SK-N-SH (cell line): ENCODE measurements around the gene SFI1. TPM values are rescaled to one million over a fixed set of nuclear protein-coding genes. Genes with fewer than 3 reads are reported as not detected.

ENCODE experiments used
- CTCF ChIA-PET: fragments of 300-600, 350-600 bp; formaldehyde crosslinking; extraction: SDS; loops from one replicate; lab custom pipeline; 2021; lab: Yijun Ruan, JAX
- POLR2A ChIA-PET: fragments of 350-600 bp; sonication (Branson Sonifier 250); formaldehyde crosslinking; extraction: SDS; loops from one replicate; lab custom pipeline; 2020; ENCODE audit warnings: antibody characterized with exemption, inconsistent platforms; lab: Yijun Ruan, JAX
- DNase-seq: peaks from one replicate; pipeline ENCODE4 v3.0.0; 2012
- H2AFZ ChIP-seq: fragments of 200-600 bp; sonication (generic); 2 replicates; pipeline ENCODE4 v1.8.1; 2016; ENCODE audit warnings: antibody characterized with exemption, mild to moderate bottlenecking, low read depth
- H3F3A ChIP-seq: fragments of 200-600 bp; sonication (generic); replicated peaks from 2 replicates; pipeline ENCODE3; 2016; ENCODE audit warnings: antibody characterized with exemption, mild to moderate bottlenecking; ENCODE audit not compliant: insufficient read depth
- H3K27ac ChIP-seq, 2 experiments: fragments of 200-500 bp in 1 of 2; fragments of 200-600 bp in 1 of 2; sonication (Bioruptor generic) in 1 of 2; sonication (generic), shearing (Covaris generic) in 1 of 2; 2 replicates each; pipeline versions ENCODE4 v1.5.1 to v1.6.1; 2014 to 2016; ENCODE audit warnings: low read depth in 2 of 2, inconsistent platforms in 1 of 2, low read length in 1 of 2, mild to moderate bottlenecking in 1 of 2, mixed read lengths in 1 of 2
- H3K27me3 ChIP-seq: fragments of 200-600 bp; sonication (generic), shearing (Covaris generic); 2 replicates; pipeline ENCODE4 v1.6.1; 2016; ENCODE audit warnings: mixed run types; ENCODE audit not compliant: insufficient read depth
- H3K36me3 ChIP-seq, 2 experiments: fragments of 200-500 bp in 1 of 2; fragments of 200-600 bp in 1 of 2; sonication (Bioruptor generic) in 1 of 2; sonication (generic) in 1 of 2; replicated peaks in 1 of 2; 2 replicates each; pipeline versions ENCODE3 to v1.5.1; 2014 to 2016; ENCODE audit warnings: low read length in 1 of 2, mild to moderate bottlenecking in 1 of 2; ENCODE audit not compliant: insufficient read depth in 2 of 2, control insufficient read depth in 1 of 2
- H3K4me1 ChIP-seq, 2 experiments: fragments of 200-500 bp in 1 of 2; fragments of 200-600 bp in 1 of 2; sonication (Bioruptor generic) in 1 of 2; sonication (generic), shearing (Covaris generic) in 1 of 2; 2 replicates each; pipeline versions ENCODE4 v1.5.1 to v1.6.1; 2014 to 2016; ENCODE audit warnings: low read depth in 1 of 2, low read length in 1 of 2, mixed run types in 1 of 2; ENCODE audit not compliant: insufficient read depth in 2 of 2, control insufficient read depth in 1 of 2
- H3K4me2 ChIP-seq: fragments of 200-600 bp; sonication (generic), shearing (Covaris generic); 2 replicates; pipeline ENCODE4 v1.6.1; 2017; ENCODE audit warnings: mixed run types
- H3K4me3 ChIP-seq, 2 experiments: fragments of 200-500 bp in 1 of 2; fragments of 200-600 bp in 1 of 2; sonication (Bioruptor generic) in 1 of 2; sonication (generic), shearing (Covaris generic) in 1 of 2; 2 replicates each; pipeline versions ENCODE4 v1.5.1 to v1.8.1; 2014 to 2016; ENCODE audit warnings: low read depth in 2 of 2, inconsistent platforms in 1 of 2, low read length in 1 of 2, mild to moderate bottlenecking in 1 of 2, mixed read lengths in 1 of 2, moderate library complexity in 1 of 2
- H3K79me2 ChIP-seq: fragments of 200-600 bp; sonication (generic); 2 replicates; pipeline ENCODE4 v1.8.1; 2017; ENCODE audit warnings: mild to moderate bottlenecking; ENCODE audit not compliant: insufficient read depth
- H3K9ac ChIP-seq: fragments of 200-600 bp; sonication (generic); 2 replicates; pipeline ENCODE4 v1.6.1; 2017; ENCODE audit warnings: mixed run types
- H3K9me2 ChIP-seq: fragments of 200-600 bp; sonication (generic); 2 replicates; pipeline ENCODE4 v1.6.1; 2017; ENCODE audit warnings: mixed run types
- H3K9me3 ChIP-seq: fragments of 200-600 bp; sonication (generic); 2 replicates; pipeline ENCODE4 v1.6.1; 2017; ENCODE audit warnings: mixed run types, mild to moderate bottlenecking, moderate library complexity
- H4K20me1 ChIP-seq: fragments of 200-600 bp; sonication (generic); 2 replicates; pipeline ENCODE4 v1.6.1; 2017; ENCODE audit warnings: mild to moderate bottlenecking, mixed run types; ENCODE audit not compliant: insufficient read depth
- CHD2 ChIP-seq: fragments of 150-350 bp; IDR thresholded peaks from 2 replicates; pipeline ENCODE4 v1.6.1; 2018; ENCODE audit warnings: low read length; ENCODE audit not compliant: partially characterized antibody
- EP300 ChIP-seq, 2 experiments: IDR thresholded peaks; 2 replicates each; pipeline versions ENCODE4 v1.4.0 to v1.6.1; 2012; ENCODE audit warnings: borderline replicate concordance in 1 of 2, low read depth in 1 of 2, low read length in 1 of 2
- EZH2phosphoT487 ChIP-seq: fragments of 200-600 bp; sonication (generic); IDR thresholded peaks from 2 replicates; pipeline ENCODE4 v1.6.1; 2017; ENCODE audit warnings: low read depth, mixed run types, mild to moderate bottlenecking, antibody characterized with exemption, moderate library complexity, borderline replicate concordance
- FOSL2 ChIP-seq: IDR thresholded peaks from 2 replicates; pipeline ENCODE4 v1.4.0; 2012; ENCODE audit warnings: low read depth, mild to moderate bottlenecking, moderate library complexity, borderline replicate concordance
- GABPA ChIP-seq: IDR thresholded peaks from 2 replicates; pipeline ENCODE4 v1.4.0; 2012; ENCODE audit warnings: low read depth, mild to moderate bottlenecking
- IRF3 ChIP-seq: fragments of 150-350 bp; IDR thresholded peaks from 2 replicates; pipeline ENCODE4 v1.6.1; 2016; ENCODE audit warnings: mild to moderate bottlenecking, low read depth, low read length
- JUND ChIP-seq: IDR thresholded peaks from 2 replicates; pipeline ENCODE4 v1.4.0; 2012
- MEF2A ChIP-seq: IDR thresholded peaks from 2 replicates; pipeline ENCODE4 v1.4.0; 2012; ENCODE audit warnings: low read depth, borderline replicate concordance
- MXI1 ChIP-seq: IDR thresholded peaks from 2 replicates; pipeline ENCODE4 v1.6.1; 2012; ENCODE audit warnings: mild to moderate bottlenecking, low read depth, low read length, improper control_type of control experiment
- NFIC ChIP-seq: IDR thresholded peaks from 2 replicates; pipeline ENCODE4 v1.4.0; 2012; ENCODE audit warnings: borderline replicate concordance
- NRF1 ChIP-seq: IDR thresholded peaks from 2 replicates; pipeline ENCODE4 v1.6.1; 2012; ENCODE audit warnings: low read depth, mild to moderate bottlenecking, low read length
- POLR2AphosphoS5 ChIP-seq: IDR thresholded peaks from 2 replicates; pipeline ENCODE4 v1.6.1; 2012; ENCODE audit warnings: low read depth, low read length
- RAD21 ChIP-seq: IDR thresholded peaks from 2 replicates; pipeline ENCODE4 v1.6.1; 2012; ENCODE audit warnings: mild to moderate bottlenecking, low read length
- RCOR1 ChIP-seq: fragments of 150-350 bp; IDR thresholded peaks from 2 replicates; pipeline ENCODE4 v1.6.1; 2017; ENCODE audit warnings: antibody characterized with exemption, low read length
- RXRA ChIP-seq: IDR thresholded peaks from 2 replicates; pipeline ENCODE4 v1.4.0; 2012; ENCODE audit warnings: low read depth, mild to moderate bottlenecking, borderline replicate concordance
- SIN3A ChIP-seq: IDR thresholded peaks from 2 replicates; pipeline ENCODE4 v1.6.1; 2012; ENCODE audit warnings: low read depth, mild to moderate bottlenecking, low read length, moderate library complexity, borderline replicate concordance
- WGBS: methylation state at CpG from one replicate; pipeline ENCODE4 v1.1.6; 2017; ENCODE audit warnings: low lambda C conversion rate; 5-methylcytosine and 5-hydroxymethylcytosine counted together
- polyA plus RNA-seq, 3 experiments: library from polyadenylated mRNA; depleted of rRNA; stranded (reverse); fragments of >200 nt; gene quantifications; 2 replicates each; pipeline ENCODE4 v1.2.3, GENCODE V29; 2012
- TF ChIP-seq, protein P1 (sequence below): IDR thresholded peaks from 2 replicates; pipeline ENCODE4 v1.4.0; 2012; ENCODE audit warnings: low read depth
- TF ChIP-seq, protein P2 (sequence below): IDR thresholded peaks from 2 replicates; pipeline ENCODE4; 2012
- TF ChIP-seq, protein P3 (sequence below): fragments of 200-600 bp; sonication (generic); IDR thresholded peaks from 2 replicates; pipeline ENCODE4 v1.6.1; 2017; ENCODE audit warnings: antibody characterized with exemption, mild to moderate bottlenecking, moderate library complexity

Gene SFI1
- polyA plus RNA-seq, 1 of the 3 experiments (the other 2 are of a cell fraction), result 24.7 TPM

- WGBS, result 91% methylated on average over 2 of the region's 2 CpGs
- CTCF ChIA-PET, result no interaction called here
- peaks cover 0 to 6% of the 10 kb centered on the region in 2 experiments for H3K36me3 ChIP-seq
- peaks cover 73% of the 10 kb centered on the region for H3K79me2 ChIP-seq
- no peak overlapping the region for H3K4me2 ChIP-seq
- no peaks in the 10 kb centered on the region for H3K27me3 ChIP-seq
- H3K9me3 ChIP-seq, result no peaks in the 10 kb centered on the region
- no peaks in the 10 kb centered on the region for H4K20me1 ChIP-seq
- DNase-seq, result no peak
- H3K27ac ChIP-seq, result no peak overlapping the region
- no peak for TF ChIP-seq RXRA
- TF ChIP-seq GABPA, result no peak
- TF ChIP-seq RCOR1, result no peak
- no peak for TF ChIP-seq RAD21
- TF ChIP-seq EP300 (IDR thresholded peaks at IDR 0.05; ENCODE audit: borderline replicate concordance in 1 of 2, low read depth in 1 of 2, low read length in 1 of 2), result no peak
- TF ChIP-seq CHD2, result no peak
- TF ChIP-seq JUND, result no peak
- TF ChIP-seq MXI1, result no peak
- TF ChIP-seq, protein P1, sequence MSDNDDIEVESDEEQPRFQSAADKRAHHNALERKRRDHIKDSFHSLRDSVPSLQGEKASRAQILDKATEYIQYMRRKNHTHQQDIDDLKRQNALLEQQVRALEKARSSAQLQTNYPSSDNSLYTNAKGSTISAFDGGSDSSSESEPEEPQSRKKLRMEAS, result no peak
- TF ChIP-seq SIN3A, result no peak
- TF ChIP-seq, protein P2, sequence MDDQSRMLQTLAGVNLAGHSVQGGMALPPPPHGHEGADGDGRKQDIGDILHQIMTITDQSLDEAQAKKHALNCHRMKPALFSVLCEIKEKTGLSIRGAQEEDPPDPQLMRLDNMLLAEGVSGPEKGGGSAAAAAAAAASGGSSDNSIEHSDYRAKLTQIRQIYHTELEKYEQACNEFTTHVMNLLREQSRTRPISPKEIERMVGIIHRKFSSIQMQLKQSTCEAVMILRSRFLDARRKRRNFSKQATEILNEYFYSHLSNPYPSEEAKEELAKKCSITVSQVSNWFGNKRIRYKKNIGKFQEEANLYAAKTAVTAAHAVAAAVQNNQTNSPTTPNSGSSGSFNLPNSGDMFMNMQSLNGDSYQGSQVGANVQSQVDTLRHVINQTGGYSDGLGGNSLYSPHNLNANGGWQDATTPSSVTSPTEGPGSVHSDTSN, result no peak
- no peak for TF ChIP-seq EZH2phosphoT487
- TF ChIP-seq FOSL2, result no peak
- TF ChIP-seq NRF1, result no peak
- no peak for TF ChIP-seq IRF3
- no peak for TF ChIP-seq NFIC
- no peak for TF ChIP-seq POLR2AphosphoS5
- TF ChIP-seq MEF2A, result no peak
- TF ChIP-seq, protein P3, sequence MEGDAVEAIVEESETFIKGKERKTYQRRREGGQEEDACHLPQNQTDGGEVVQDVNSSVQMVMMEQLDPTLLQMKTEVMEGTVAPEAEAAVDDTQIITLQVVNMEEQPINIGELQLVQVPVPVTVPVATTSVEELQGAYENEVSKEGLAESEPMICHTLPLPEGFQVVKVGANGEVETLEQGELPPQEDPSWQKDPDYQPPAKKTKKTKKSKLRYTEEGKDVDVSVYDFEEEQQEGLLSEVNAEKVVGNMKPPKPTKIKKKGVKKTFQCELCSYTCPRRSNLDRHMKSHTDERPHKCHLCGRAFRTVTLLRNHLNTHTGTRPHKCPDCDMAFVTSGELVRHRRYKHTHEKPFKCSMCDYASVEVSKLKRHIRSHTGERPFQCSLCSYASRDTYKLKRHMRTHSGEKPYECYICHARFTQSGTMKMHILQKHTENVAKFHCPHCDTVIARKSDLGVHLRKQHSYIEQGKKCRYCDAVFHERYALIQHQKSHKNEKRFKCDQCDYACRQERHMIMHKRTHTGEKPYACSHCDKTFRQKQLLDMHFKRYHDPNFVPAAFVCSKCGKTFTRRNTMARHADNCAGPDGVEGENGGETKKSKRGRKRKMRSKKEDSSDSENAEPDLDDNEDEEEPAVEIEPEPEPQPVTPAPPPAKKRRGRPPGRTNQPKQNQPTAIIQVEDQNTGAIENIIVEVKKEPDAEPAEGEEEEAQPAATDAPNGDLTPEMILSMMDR, result no peak
- POLR2A ChIA-PET, result no interaction called here
- H3K4me1 ChIP-seq, result peaks cover 0 to 7% of the 10 kb centered on the region in 2 experiments; a peak in 2 of 4 replicates
- H3F3A ChIP-seq, result no peaks in the 10 kb centered on the region
- H3K9me2 ChIP-seq, result no peaks in the 10 kb centered on the region
- no peak overlapping the region for H2AFZ ChIP-seq
- no peak overlapping the region for H3K9ac ChIP-seq
- no peak overlapping the region for H3K4me3 ChIP-seq
Observed at GRCh38 chr22:31501738-31502137, 5.4 kb downstream of the SFI1 start.
